ENCODE data around the gene PINLYP. TPM values are rescaled to one million over a fixed set of nuclear protein-coding genes. Genes with fewer than 3 reads are reported as not detected.

Gene PINLYP
- polyA plus RNA-seq, 1 of the 3 experiments (the other 2 are of a cell fraction) = 5.5 TPM

DNA sequence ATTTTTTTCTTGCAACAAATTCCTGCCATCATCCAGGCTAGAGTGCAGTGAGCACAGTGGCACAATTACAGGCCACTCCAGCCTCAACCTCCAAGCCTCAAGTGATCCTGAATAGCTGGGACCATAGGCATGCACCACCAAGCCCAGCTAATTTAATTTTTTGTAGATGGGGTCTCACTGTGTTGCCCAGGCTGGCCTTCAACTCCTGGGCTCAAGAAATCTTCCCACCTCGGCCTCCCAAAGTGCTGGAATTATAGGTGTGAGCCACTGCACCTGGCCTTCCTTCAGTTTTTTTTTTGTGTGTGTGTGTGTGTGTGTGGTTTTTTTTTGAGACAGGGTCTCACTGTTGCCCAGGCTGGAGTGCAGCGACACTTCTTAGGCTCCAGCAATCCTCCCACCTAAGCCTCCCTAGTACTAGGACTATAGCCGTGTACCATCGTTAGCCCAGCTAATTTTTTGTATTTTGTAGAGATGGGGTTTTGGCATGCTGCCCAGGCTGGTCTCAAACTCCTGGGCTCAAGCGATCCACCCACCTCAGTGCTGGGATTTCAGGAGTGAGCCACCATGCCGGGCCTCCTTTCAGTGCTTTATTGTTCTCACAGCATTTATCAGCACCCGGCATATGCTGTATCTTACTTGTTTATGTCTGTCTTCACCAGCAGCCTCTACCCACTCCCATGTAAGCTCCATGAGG, 30.4 kb downstream of the PINLYP start:
- ChIA-PET POLR2A (no interaction called here), CTCF (interaction anchor here (0.8 to 1.1 kb wide), 2 partner anchors 9 to 12 kb away, joined by 3 read pairs; no protein-coding TSS in a partner anchor)
- H3K4me3 ChIP-seq (ENCODE audit: low read depth in 2 of 2, low read length in 1 of 2) = no peak overlapping the region
- DNase-seq = no peak
- peaks cover 9 to 11% of the 10 kb centered on the region in 2 experiments for H3K36me3 ChIP-seq (replicated peaks in 1 of 2; ENCODE audit: control insufficient read depth in 1 of 2, insufficient read depth in 2 of 2, low read length in 1 of 2)
- H4K20me1 ChIP-seq (ENCODE audit: insufficient read depth) = no peaks in the 10 kb centered on the region
- H3K79me2 ChIP-seq (ENCODE audit: insufficient read depth) = peaks cover 16% of the 10 kb centered on the region
- no peaks in the 10 kb centered on the region for H3K4me1 ChIP-seq (ENCODE audit: control insufficient read depth in 1 of 2, insufficient read depth in 2 of 2, low read depth in 1 of 2, low read length in 1 of 2)
- no peaks in the 10 kb centered on the region for H3K9me2 ChIP-seq
- H3F3A ChIP-seq (replicated peaks; ENCODE audit: insufficient read depth) = peaks cover 16% of the 10 kb centered on the region
- H3K9me3 ChIP-seq = no peaks in the 10 kb centered on the region
- TF ChIP-seq NRF1 (IDR thresholded peaks at IDR 0.05; ENCODE audit: low read depth, low read length) = no peak
- TF ChIP-seq, protein P1, sequence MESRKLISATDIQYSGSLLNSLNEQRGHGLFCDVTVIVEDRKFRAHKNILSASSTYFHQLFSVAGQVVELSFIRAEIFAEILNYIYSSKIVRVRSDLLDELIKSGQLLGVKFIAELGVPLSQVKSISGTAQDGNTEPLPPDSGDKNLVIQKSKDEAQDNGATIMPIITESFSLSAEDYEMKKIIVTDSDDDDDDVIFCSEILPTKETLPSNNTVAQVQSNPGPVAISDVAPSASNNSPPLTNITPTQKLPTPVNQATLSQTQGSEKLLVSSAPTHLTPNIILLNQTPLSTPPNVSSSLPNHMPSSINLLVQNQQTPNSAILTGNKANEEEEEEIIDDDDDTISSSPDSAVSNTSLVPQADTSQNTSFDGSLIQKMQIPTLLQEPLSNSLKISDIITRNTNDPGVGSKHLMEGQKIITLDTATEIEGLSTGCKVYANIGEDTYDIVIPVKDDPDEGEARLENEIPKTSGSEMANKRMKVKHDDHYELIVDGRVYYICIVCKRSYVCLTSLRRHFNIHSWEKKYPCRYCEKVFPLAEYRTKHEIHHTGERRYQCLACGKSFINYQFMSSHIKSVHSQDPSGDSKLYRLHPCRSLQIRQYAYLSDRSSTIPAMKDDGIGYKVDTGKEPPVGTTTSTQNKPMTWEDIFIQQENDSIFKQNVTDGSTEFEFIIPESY (IDR thresholded peaks at IDR 0.05; ENCODE audit: borderline replicate concordance, low read depth) = no peak
- TF ChIP-seq EZH2phosphoT487 (IDR thresholded peaks at IDR 0.05; ENCODE audit: borderline replicate concordance, low read depth) = no peak
- TF ChIP-seq EP300 (IDR thresholded peaks at IDR 0.05; ENCODE audit: borderline replicate concordance in 1 of 2, low read depth in 1 of 2, low read length in 1 of 2) = no peak
- no peak for TF ChIP-seq MXI1 (IDR thresholded peaks at IDR 0.05; ENCODE audit: low read depth, low read length)
- TF ChIP-seq JUND (IDR thresholded peaks at IDR 0.05) = no peak
- no peak for TF ChIP-seq RCOR1 (IDR thresholded peaks at IDR 0.05; ENCODE audit: low read length)
- TF ChIP-seq TEAD4 (IDR thresholded peaks at IDR 0.05; ENCODE audit: borderline replicate concordance, insufficient read depth) = no peak
- TF ChIP-seq REST (IDR thresholded peaks at IDR 0.05; ENCODE audit: low read depth, low read length) = no peak
- H3K9ac ChIP-seq = no peak overlapping the region
- H3K27ac ChIP-seq (ENCODE audit: low read depth in 2 of 2, low read length in 1 of 2) = no peak overlapping the region
- 74% methylated on average over 7 of the region's 7 CpGs for WGBS (ENCODE audit: low lambda C conversion rate)
- H2AFZ ChIP-seq (ENCODE audit: low read depth) = no peak overlapping the region
- H3K4me2 ChIP-seq = no peak overlapping the region
- no peaks in the 10 kb centered on the region for H3K27me3 ChIP-seq (ENCODE audit: insufficient read depth)
